Measurements from ENCODE around the gene REXO1.

The REXO1 gene

GRCh38 chr19:1849886-1850398, 1.7 kb upstream of the REXO1 start:
- H3K27ac Mint-ChIP-seq: peak overlapping the region; percentile 71
- no peak overlapping the region for H3K4me3 Mint-ChIP-seq
- H3K27me3 Mint-ChIP-seq: no peaks in the 10 kb centered on the region

GRCh38 chr19:1849132-1849474, 820 bp upstream of the REXO1 start:
- Mint-ChIP-seq H3K9me3 (no peaks in the 10 kb centered on the region), H3K4me1 (ENCODE audit: low read depth) (peaks cover 68% of the 10 kb centered on the region), H3K27me3 (no peaks in the 10 kb centered on the region), H3K36me3 (ENCODE audit: low read depth) (peaks cover 6% of the 10 kb centered on the region), H3K27ac (peak overlapping the region; percentile 58), H3K4me3 (peak overlapping the region; percentile 71)

More at GRCh38 chr19:1849886-1850398, 1.7 kb upstream of the REXO1 start:
- Mint-ChIP-seq H3K4me1 (ENCODE audit: low read depth) (peaks cover 69% of the 10 kb centered on the region), H3K36me3 (ENCODE audit: low read depth) (peaks cover 6% of the 10 kb centered on the region), H3K9me3 (no peaks in the 10 kb centered on the region)

DNA sequence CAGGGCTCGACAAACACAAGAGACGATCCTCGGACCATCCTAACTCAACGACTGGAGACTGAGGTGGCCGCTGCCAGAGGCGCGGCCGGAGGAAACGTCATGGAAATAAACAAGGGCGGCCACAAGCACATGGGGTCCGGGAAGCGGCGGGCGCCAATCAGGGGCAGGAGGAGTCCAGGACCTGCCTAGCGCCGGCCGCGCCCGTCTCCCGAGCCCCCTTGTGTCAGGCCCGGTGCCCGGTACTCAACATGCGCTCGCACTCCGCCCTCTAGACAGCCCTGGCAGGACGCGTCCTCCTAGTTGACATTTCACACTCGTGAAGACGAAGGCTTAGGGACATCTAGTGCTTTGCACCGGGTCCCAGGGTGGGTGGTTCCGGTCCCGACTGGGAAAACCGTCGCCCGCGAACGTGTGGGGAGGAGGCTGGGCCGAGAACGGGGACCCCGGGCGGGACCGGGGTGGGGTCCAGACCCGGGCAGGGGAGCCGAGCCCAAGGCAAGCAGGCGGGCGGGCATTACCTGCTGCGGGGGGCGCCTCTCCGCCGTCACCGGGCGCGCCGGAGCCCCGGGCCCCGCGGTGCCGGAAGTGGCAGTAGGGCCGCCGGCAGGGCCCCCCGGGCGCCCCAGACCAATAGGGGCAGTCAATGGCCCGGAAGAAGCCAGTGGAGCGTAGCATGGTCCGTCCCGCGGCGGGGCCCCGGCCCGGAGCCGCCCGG, 442 bp downstream of the REXO1 start:
- Mint-ChIP-seq H3K4me3 (peak overlapping the region; percentile 95), H3K36me3 (ENCODE audit: low read depth) (peaks cover 6% of the 10 kb centered on the region), H3K4me1 (ENCODE audit: low read depth) (peaks cover 67% of the 10 kb centered on the region), H3K9me3 (no peaks in the 10 kb centered on the region), H3K27me3 (no peaks in the 10 kb centered on the region), H3K27ac (peak overlapping the region; percentile 96)

DNA sequence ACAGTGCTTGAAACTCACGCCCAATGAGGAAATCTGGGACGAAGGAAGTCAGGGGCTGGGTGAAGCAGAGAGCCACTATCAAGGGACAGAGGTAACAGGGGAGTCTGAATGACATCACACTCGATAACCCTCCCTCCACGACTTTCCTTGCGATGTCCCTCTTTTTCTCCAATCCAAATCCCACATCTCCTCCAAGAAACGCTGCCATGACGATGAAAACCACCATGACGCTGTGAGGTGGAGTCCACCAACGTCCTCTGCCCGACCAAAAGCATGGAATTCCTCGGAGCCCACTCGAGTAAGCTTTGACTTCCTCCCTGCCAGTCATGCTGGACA, 967 bp downstream of the REXO1 start:
- no peaks in the 10 kb centered on the region for H3K27me3 Mint-ChIP-seq
- peaks cover 63% of the 10 kb centered on the region for H3K4me1 Mint-ChIP-seq (ENCODE audit: low read depth)
- no peaks in the 10 kb centered on the region for H3K9me3 Mint-ChIP-seq
- H3K36me3 Mint-ChIP-seq (ENCODE audit: low read depth): peaks cover 6% of the 10 kb centered on the region
- peak overlapping the region; percentile 95 for H3K4me3 Mint-ChIP-seq
- peak overlapping the region; percentile 96 for H3K27ac Mint-ChIP-seq

- Mint-ChIP-seq H3K27ac (peak overlapping the region; percentile 96), H3K27me3 (no peaks in the 10 kb centered on the region), H3K4me3 (peak overlapping the region; percentile 95), H3K4me1 (ENCODE audit: low read depth) (peaks cover 62% of the 10 kb centered on the region), H3K36me3 (ENCODE audit: low read depth) (peaks cover 6% of the 10 kb centered on the region), H3K9me3 (no peaks in the 10 kb centered on the region)
Measured at GRCh38 chr19:1846517-1847204, 1.6 kb downstream of the REXO1 start.

- Mint-ChIP-seq H3K36me3 (ENCODE audit: low read depth) (peaks cover 6% of the 10 kb centered on the region), H3K27me3 (no peaks in the 10 kb centered on the region), H3K27ac (no peak overlapping the region), H3K4me1 (ENCODE audit: low read depth) (peaks cover 60% of the 10 kb centered on the region), H3K4me3 (no peak overlapping the region), H3K9me3 (no peaks in the 10 kb centered on the region)
Measured at GRCh38 chr19:1845642-1846041, 2.6 kb downstream of the REXO1 start.

GRCh38 chr19:1845125-1845515, 3.2 kb downstream of the REXO1 start:
- Mint-ChIP-seq H3K4me1 (ENCODE audit: low read depth) (peaks cover 60% of the 10 kb centered on the region), H3K36me3 (ENCODE audit: low read depth) (peaks cover 6% of the 10 kb centered on the region), H3K4me3 (no peak overlapping the region), H3K9me3 (no peaks in the 10 kb centered on the region), H3K27ac (no peak overlapping the region), H3K27me3 (no peaks in the 10 kb centered on the region)

GRCh38 chr19:1844513-1845124, 3.7 kb downstream of the REXO1 start:
- Mint-ChIP-seq H3K4me1 (ENCODE audit: low read depth) (peaks cover 57% of the 10 kb centered on the region), H3K9me3 (no peaks in the 10 kb centered on the region), H3K27ac (no peak overlapping the region), H3K27me3 (no peaks in the 10 kb centered on the region), H3K4me3 (no peak overlapping the region), H3K36me3 (ENCODE audit: low read depth) (peaks cover 6% of the 10 kb centered on the region)

GRCh38 chr19:1843646-1844394, 4.5 kb downstream of the REXO1 start:
- no peaks in the 10 kb centered on the region for H3K27me3 Mint-ChIP-seq
- peaks cover 50% of the 10 kb centered on the region for H3K4me1 Mint-ChIP-seq (ENCODE audit: low read depth)
- H3K36me3 Mint-ChIP-seq (ENCODE audit: low read depth): peaks cover 6% of the 10 kb centered on the region
- H3K9me3 Mint-ChIP-seq: no peaks in the 10 kb centered on the region
- H3K27ac Mint-ChIP-seq: no peak overlapping the region
- H3K4me3 Mint-ChIP-seq: no peak overlapping the region

GRCh38 chr19:1843116-1843515, 5.2 kb downstream of the REXO1 start:
- no peak overlapping the region for H3K4me3 Mint-ChIP-seq
- H3K27ac Mint-ChIP-seq: no peak overlapping the region
- H3K27me3 Mint-ChIP-seq: no peaks in the 10 kb centered on the region
- H3K4me1 Mint-ChIP-seq (ENCODE audit: low read depth): peaks cover 47% of the 10 kb centered on the region
- peaks cover 6% of the 10 kb centered on the region for H3K36me3 Mint-ChIP-seq (ENCODE audit: low read depth)
- H3K9me3 Mint-ChIP-seq: no peaks in the 10 kb centered on the region

DNA sequence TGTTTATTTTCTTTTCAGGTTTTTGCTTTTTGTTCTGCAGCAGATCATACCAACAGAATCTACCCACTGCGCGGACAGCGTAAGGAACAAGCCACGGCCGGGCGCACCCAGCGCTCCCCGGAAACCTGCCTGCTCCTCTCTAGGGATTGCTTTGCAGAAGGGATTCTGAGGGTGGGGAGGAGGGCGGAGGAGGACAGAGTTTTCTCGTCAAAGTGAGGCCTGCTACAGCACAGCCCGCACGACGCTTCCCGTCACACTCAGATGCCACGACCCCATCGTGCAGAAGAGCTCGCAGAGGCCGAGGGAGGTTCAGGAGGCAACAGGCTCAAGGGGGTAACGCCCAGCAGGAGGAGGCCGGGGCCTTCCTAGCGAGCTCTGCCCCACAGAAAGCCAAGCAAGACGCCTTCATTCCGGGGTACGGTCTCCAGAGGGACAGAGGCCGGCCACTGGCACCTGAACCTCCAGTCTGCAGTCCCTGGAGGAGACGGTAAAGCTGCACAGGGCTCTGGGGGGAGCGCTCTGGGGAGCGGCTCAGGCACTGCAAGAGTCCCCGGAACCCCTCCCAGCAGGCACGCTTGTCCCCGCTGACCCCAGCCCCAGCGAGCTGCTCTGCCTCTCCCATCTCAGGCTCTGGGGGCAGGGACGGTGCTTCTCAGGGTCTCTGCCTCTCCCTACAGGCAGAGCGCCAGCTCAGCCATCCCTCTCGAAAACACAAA, 6.9 kb downstream of the REXO1 start:
- Mint-ChIP-seq H3K4me3 (no peak overlapping the region), H3K4me1 (ENCODE audit: low read depth) (peaks cover 35% of the 10 kb centered on the region), H3K36me3 (ENCODE audit: low read depth) (no peaks in the 10 kb centered on the region), H3K27ac (peak overlapping the region; percentile 37), H3K9me3 (no peaks in the 10 kb centered on the region), H3K27me3 (no peaks in the 10 kb centered on the region)

DNA sequence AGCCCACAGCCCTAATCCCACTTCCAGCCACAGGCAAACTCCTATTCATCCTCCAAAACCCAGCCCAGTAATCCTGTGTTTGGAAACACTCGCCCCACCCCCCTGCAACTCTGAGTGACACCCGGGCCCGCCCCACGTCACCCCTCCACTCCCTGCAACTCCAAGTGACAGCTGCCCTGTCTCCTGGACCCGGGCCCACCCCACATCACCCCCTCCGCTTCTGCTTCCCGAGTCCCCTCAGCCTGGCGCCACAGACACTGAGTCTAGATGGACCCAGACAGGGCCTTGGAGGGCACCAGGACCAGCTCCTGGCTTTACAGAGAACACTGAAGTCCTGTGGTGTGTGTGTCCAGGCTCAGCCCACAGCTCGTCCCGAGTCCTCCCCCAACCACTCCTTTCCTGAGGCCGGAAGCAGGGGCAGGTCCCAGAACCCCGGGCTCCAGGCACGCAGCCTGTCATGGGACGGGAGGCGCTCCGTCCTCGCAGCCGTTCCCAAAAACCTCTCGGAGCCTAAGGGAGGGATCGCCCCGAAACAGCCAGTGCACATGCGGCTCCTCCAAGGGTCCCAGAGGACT, 7.7 kb downstream of the REXO1 start:
- Mint-ChIP-seq H3K4me3 (no peak overlapping the region), H3K27me3 (no peaks in the 10 kb centered on the region), H3K4me1 (ENCODE audit: low read depth) (peaks cover 28% of the 10 kb centered on the region)

GRCh38 chr19:1839658-1840540, 8.4 kb downstream of the REXO1 start:
- no peaks in the 10 kb centered on the region for H3K36me3 Mint-ChIP-seq (ENCODE audit: low read depth)
- peaks cover 26% of the 10 kb centered on the region for H3K4me1 Mint-ChIP-seq (ENCODE audit: low read depth)
- no peaks in the 10 kb centered on the region for H3K27me3 Mint-ChIP-seq
- no peak overlapping the region for H3K4me3 Mint-ChIP-seq
- H3K9me3 Mint-ChIP-seq: no peaks in the 10 kb centered on the region
- no peak overlapping the region for H3K27ac Mint-ChIP-seq

More for the DNA sequence above, 7.7 kb downstream of the REXO1 start:
- no peaks in the 10 kb centered on the region for H3K36me3 Mint-ChIP-seq (ENCODE audit: low read depth)
- no peaks in the 10 kb centered on the region for H3K9me3 Mint-ChIP-seq
- no peak overlapping the region for H3K27ac Mint-ChIP-seq
